ENCODE results near the gene FOXO1.

FOXO1 gene

DNA sequence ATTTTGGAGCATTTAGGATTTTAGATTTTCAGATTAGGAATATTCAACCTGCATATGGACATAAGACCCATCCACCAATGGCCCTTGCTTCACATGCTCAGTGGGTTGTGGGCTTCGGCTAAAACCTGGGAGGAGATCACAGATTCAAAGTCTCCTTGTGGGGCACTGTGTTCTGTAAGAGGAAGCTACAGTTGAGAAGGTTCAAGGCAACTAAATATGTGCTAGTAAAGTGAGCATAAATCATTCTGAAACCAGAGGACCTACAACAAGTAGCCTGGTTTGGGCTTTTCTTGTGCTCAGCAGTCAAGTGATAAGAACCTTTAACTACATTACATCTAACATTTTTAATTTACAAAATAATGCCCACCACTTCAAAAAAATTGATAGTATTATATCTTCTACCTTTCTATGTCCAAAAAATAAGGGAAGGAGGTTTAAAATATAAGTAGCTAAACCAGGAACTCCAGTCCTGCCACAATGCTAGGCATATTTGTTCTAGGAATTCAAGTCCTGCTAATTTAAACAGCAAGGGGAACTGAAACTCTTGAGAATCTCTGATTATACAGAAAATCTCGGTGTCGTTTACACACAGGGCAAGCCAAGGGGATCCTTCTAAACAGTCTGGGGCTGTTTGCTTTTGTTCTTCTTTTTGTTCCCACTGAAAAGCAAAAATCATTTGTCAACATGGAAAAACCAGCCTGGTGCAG lies 36.6 kb downstream of the FOXO1 start:
- H3K27ac ChIP-seq (ENCODE audit: low read length), result no peak overlapping the region
- no peak overlapping the region for H3K4me3 ChIP-seq (ENCODE audit: low read length)
- H3K36me3 ChIP-seq (ENCODE audit: control insufficient read depth, low read depth, low read length), result no peaks in the 10 kb centered on the region
- peaks cover 26% of the 10 kb centered on the region for H3K4me1 ChIP-seq (ENCODE audit: control insufficient read depth, low read depth, low read length)
- H3K27me3 ChIP-seq (ENCODE audit: control insufficient read depth, insufficient read depth, low read length), result no peaks in the 10 kb centered on the region
- no peak overlapping the region for H3K9ac ChIP-seq (ENCODE audit: low read length)
- H3K9me3 ChIP-seq (ENCODE audit: control insufficient read depth, low read depth, low read length), result no peaks in the 10 kb centered on the region

DNA sequence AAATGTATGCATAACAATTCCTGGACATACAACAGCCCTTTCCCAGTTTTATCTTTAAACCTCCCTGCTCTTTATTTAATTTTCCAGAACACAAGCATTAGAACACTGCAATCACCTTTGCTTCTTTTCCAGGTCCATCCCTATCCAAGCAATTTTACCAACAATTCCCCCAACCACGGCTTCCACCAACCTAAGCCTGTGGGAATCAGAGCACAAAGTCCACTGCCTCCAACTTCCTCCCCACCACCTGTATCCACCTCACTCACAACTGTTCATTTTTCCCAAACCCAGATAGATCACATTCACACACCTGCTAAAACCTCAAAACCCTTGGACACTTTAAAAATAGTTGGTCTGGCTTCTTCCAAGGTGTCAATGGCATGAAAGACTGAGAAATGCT lies 39.5 kb downstream of the FOXO1 start:
- H3K9me3 ChIP-seq (ENCODE audit: control insufficient read depth, low read depth, low read length), result no peaks in the 10 kb centered on the region
- no peak overlapping the region for H3K4me3 ChIP-seq (ENCODE audit: low read length)
- H3K4me1 ChIP-seq (ENCODE audit: control insufficient read depth, low read depth, low read length), result peaks cover 44% of the 10 kb centered on the region
- H3K36me3 ChIP-seq (ENCODE audit: control insufficient read depth, low read depth, low read length), result no peaks in the 10 kb centered on the region
- H3K9ac ChIP-seq (ENCODE audit: low read length), result no peak overlapping the region
- no peaks in the 10 kb centered on the region for H3K27me3 ChIP-seq (ENCODE audit: control insufficient read depth, insufficient read depth, low read length)
- no peak overlapping the region for H3K27ac ChIP-seq (ENCODE audit: low read length)

DNA sequence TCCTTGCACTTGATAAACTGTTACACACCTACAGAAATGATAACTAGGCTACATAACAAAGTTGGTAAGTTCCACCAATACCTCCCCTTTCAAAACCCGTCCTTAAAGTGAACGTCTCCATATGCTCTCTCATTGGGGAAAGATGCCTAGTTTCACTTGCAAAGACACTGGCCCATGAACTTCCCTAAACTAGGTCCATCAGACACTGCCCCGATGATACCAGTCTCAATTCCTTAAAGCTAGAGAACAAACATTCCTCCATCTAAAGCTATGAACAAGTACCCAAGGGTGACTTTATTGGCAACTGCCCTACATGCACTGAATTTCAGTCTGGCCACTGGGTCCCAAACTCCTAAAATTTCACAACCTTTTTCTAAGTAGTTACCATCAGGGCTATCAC lies 39.9 kb downstream of the FOXO1 start:
- H3K36me3 ChIP-seq (ENCODE audit: control insufficient read depth, low read depth, low read length), result no peaks in the 10 kb centered on the region
- H3K4me1 ChIP-seq (ENCODE audit: control insufficient read depth, low read depth, low read length), result peaks cover 44% of the 10 kb centered on the region
- no peak overlapping the region for H3K27ac ChIP-seq (ENCODE audit: low read length)
- no peak overlapping the region for H3K9ac ChIP-seq (ENCODE audit: low read length)
- H3K27me3 ChIP-seq (ENCODE audit: control insufficient read depth, insufficient read depth, low read length), result no peaks in the 10 kb centered on the region
- H3K4me3 ChIP-seq (ENCODE audit: low read length), result no peak overlapping the region
- H3K9me3 ChIP-seq (ENCODE audit: control insufficient read depth, low read depth, low read length), result no peaks in the 10 kb centered on the region

GRCh38 chr13:40624986-40625385 lies 41.5 kb downstream of the FOXO1 start:
- peaks cover 39% of the 10 kb centered on the region for H3K4me1 ChIP-seq (ENCODE audit: control insufficient read depth, low read depth, low read length)
- no peaks in the 10 kb centered on the region for H3K36me3 ChIP-seq (ENCODE audit: control insufficient read depth, low read depth, low read length)
- no peaks in the 10 kb centered on the region for H3K27me3 ChIP-seq (ENCODE audit: control insufficient read depth, insufficient read depth, low read length)
- no peak overlapping the region for H3K27ac ChIP-seq (ENCODE audit: low read length)
- H3K9me3 ChIP-seq (ENCODE audit: control insufficient read depth, low read depth, low read length), result no peaks in the 10 kb centered on the region
- no peak overlapping the region for H3K9ac ChIP-seq (ENCODE audit: low read length)
- no peak overlapping the region for H3K4me3 ChIP-seq (ENCODE audit: low read length)

GRCh38 chr13:40624383-40624782 lies 42.1 kb downstream of the FOXO1 start:
- H3K27ac ChIP-seq (ENCODE audit: low read length), result no peak overlapping the region
- H3K36me3 ChIP-seq (ENCODE audit: control insufficient read depth, low read depth, low read length), result no peaks in the 10 kb centered on the region
- H3K27me3 ChIP-seq (ENCODE audit: control insufficient read depth, insufficient read depth, low read length), result no peaks in the 10 kb centered on the region
- H3K4me3 ChIP-seq (ENCODE audit: low read length), result no peak overlapping the region
- H3K9me3 ChIP-seq (ENCODE audit: control insufficient read depth, low read depth, low read length), result no peaks in the 10 kb centered on the region
- no peak overlapping the region for H3K9ac ChIP-seq (ENCODE audit: low read length)
- peaks cover 41% of the 10 kb centered on the region for H3K4me1 ChIP-seq (ENCODE audit: control insufficient read depth, low read depth, low read length)

DNA sequence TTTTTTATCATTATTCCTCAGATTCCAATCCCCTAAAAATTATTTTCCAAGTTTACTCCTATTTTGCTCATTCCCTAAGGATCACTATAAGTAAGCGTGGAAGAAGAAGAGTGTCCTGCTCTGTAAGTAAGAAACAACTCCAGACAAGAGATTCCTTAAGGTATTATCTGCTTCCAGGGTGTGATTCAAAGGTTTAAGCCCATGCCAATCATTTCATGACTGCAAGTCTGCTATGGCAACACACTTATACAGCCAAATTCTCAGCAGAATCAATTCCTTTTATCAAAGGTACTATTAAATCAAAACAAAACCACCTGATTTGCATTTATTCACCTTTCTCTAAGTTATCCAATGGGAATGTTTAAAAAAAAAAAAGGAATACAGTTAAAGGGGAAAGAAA lies 43.7 kb downstream of the FOXO1 start:
- peaks cover 44% of the 10 kb centered on the region for H3K4me1 ChIP-seq (ENCODE audit: control insufficient read depth, low read depth, low read length)

GRCh38 chr13:40622246-40622645 lies 44.2 kb downstream of the FOXO1 start:
- H3K27me3 ChIP-seq (ENCODE audit: control insufficient read depth, insufficient read depth, low read length), result no peaks in the 10 kb centered on the region
- H3K9me3 ChIP-seq (ENCODE audit: control insufficient read depth, low read depth, low read length), result no peaks in the 10 kb centered on the region
- no peaks in the 10 kb centered on the region for H3K36me3 ChIP-seq (ENCODE audit: control insufficient read depth, low read depth, low read length)
- H3K4me3 ChIP-seq (ENCODE audit: low read length), result no peak overlapping the region
- peaks cover 44% of the 10 kb centered on the region for H3K4me1 ChIP-seq (ENCODE audit: control insufficient read depth, low read depth, low read length)
- no peak overlapping the region for H3K9ac ChIP-seq (ENCODE audit: low read length)
- no peak overlapping the region for H3K27ac ChIP-seq (ENCODE audit: low read length)

More for the DNA sequence above, 43.7 kb downstream of the FOXO1 start:
- no peaks in the 10 kb centered on the region for H3K9me3 ChIP-seq (ENCODE audit: control insufficient read depth, low read depth, low read length)
- no peak overlapping the region for H3K9ac ChIP-seq (ENCODE audit: low read length)
- no peaks in the 10 kb centered on the region for H3K27me3 ChIP-seq (ENCODE audit: control insufficient read depth, insufficient read depth, low read length)
- no peaks in the 10 kb centered on the region for H3K36me3 ChIP-seq (ENCODE audit: control insufficient read depth, low read depth, low read length)
- H3K27ac ChIP-seq (ENCODE audit: low read length), result no peak overlapping the region
- no peak overlapping the region for H3K4me3 ChIP-seq (ENCODE audit: low read length)

DNA sequence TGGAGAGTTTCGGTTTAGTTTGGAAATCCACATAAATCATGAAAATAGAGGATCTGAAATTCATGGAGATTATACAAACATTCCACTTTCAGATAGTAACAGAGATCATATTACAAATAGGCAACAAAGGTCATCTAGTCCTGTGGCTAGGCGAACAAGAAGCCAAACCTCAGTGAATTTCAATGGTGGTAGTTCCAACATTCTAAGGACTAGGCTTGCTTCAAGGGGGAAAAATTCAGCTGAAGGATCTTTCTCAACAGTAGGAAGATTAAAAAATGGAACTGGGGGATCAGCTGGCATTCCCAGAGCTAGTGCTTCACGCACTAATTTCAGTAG lies 47.0 kb downstream of the FOXO1 start:
- H3K9me3 ChIP-seq (ENCODE audit: control insufficient read depth, low read depth, low read length), result no peaks in the 10 kb centered on the region
- H3K9ac ChIP-seq (ENCODE audit: low read length), result no peak overlapping the region
- no peak overlapping the region for H3K4me3 ChIP-seq (ENCODE audit: low read length)
- no peak overlapping the region for H3K27ac ChIP-seq (ENCODE audit: low read length)
- no peaks in the 10 kb centered on the region for H3K27me3 ChIP-seq (ENCODE audit: control insufficient read depth, insufficient read depth, low read length)
- peaks cover 43% of the 10 kb centered on the region for H3K4me1 ChIP-seq (ENCODE audit: control insufficient read depth, low read depth, low read length)
- H3K36me3 ChIP-seq (ENCODE audit: control insufficient read depth, low read depth, low read length), result no peaks in the 10 kb centered on the region

DNA sequence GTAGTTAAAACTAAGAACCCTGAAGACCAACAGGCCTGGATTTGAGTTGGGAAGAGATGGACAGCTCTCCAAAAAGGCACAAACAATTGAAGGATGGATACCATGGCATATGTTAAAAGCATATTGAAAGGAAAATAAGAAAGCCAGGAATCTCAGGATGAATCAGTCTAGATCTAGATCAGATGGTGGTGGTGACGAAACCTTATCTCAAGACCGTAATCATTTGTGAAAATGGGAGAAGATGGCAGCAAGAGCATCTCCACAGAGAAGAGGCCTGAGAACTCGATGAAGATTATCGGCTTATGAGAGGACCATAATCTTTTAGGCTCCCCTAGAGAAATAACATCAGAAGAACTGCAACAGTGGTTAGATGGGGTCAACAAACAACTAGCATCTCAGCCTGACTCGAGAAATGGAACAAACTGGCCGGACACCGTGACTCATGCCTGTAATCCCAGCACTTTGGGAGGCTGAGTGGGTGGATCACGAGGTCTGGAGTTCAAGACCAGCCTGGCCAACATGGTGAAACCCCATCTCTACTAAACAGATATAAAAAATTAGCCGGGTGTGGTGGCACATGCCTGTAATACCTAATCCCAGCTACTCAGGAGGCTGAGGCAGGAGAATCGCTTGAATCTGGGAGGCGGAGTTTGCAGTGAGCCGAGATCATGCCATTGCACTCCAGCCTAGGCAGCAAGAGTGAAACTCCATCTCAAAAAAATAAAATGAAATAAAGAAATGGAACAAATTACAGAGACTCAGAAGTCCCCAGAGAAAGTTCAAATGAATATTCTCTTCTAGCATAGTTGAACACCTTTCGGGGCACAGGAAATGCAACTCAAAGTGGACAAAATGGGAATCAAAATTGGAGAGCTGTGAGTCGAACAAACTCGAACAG lies 47.6 kb downstream of the FOXO1 start:
- H3K36me3 ChIP-seq (ENCODE audit: control insufficient read depth, low read depth, low read length), result no peaks in the 10 kb centered on the region
- no peak overlapping the region for H3K27ac ChIP-seq (ENCODE audit: low read length)
- H3K9me3 ChIP-seq (ENCODE audit: control insufficient read depth, low read depth, low read length), result no peaks in the 10 kb centered on the region
- H3K9ac ChIP-seq (ENCODE audit: low read length), result no peak overlapping the region
- H3K4me1 ChIP-seq (ENCODE audit: control insufficient read depth, low read depth, low read length), result peaks cover 47% of the 10 kb centered on the region
- no peak overlapping the region for H3K4me3 ChIP-seq (ENCODE audit: low read length)
- no peaks in the 10 kb centered on the region for H3K27me3 ChIP-seq (ENCODE audit: control insufficient read depth, insufficient read depth, low read length)

GRCh38 chr13:40617801-40618356 lies 48.6 kb downstream of the FOXO1 start:
- Histone ChIP-seq H3K27ac (ENCODE audit: low read length) (no peak overlapping the region), H3K4me3 (ENCODE audit: low read length) (no peak overlapping the region), H3K4me1 (ENCODE audit: control insufficient read depth, low read depth, low read length) (peaks cover 49% of the 10 kb centered on the region), H3K9me3 (ENCODE audit: control insufficient read depth, low read depth, low read length) (no peaks in the 10 kb centered on the region), H3K27me3 (ENCODE audit: control insufficient read depth, insufficient read depth, low read length) (no peaks in the 10 kb centered on the region), H3K9ac (ENCODE audit: low read length) (no peak overlapping the region), H3K36me3 (ENCODE audit: control insufficient read depth, low read depth, low read length) (no peaks in the 10 kb centered on the region)

- peaks cover 49% of the 10 kb centered on the region for H3K4me1 ChIP-seq (ENCODE audit: control insufficient read depth, low read depth, low read length)
- H3K9ac ChIP-seq (ENCODE audit: low read length), result no peak overlapping the region
Measured at GRCh38 chr13:40615619-40616018, 50.8 kb downstream of the FOXO1 start.

More at GRCh38 chr13:40615619-40616018, 50.8 kb downstream of the FOXO1 start:
- H3K27me3 ChIP-seq (ENCODE audit: control insufficient read depth, insufficient read depth, low read length), result no peaks in the 10 kb centered on the region
- H3K36me3 ChIP-seq (ENCODE audit: control insufficient read depth, low read depth, low read length), result no peaks in the 10 kb centered on the region
- no peak overlapping the region for H3K27ac ChIP-seq (ENCODE audit: low read length)
- no peak overlapping the region for H3K4me3 ChIP-seq (ENCODE audit: low read length)
- H3K9me3 ChIP-seq (ENCODE audit: control insufficient read depth, low read depth, low read length), result no peaks in the 10 kb centered on the region

All from iPS-18a (cell line).